Measurements from ENCODE around the gene BLOC1S1.

- no peak for TF ChIP-seq POLR2A (IDR thresholded peaks at IDR 0.05; ENCODE audit: low read length)
- no peak for TF ChIP-seq GATA1 (IDR thresholded peaks at IDR 0.05; ENCODE audit: low read depth, low read length)
These were observed 31.0 kb downstream of the BLOC1S1 start for GRCh38 chr12:55746913-55747231.
